Activated CD4-positive, alpha-beta T cell treated with anti-CD3 and anti-CD28 coated beads, Interleukin-2, amount 10 ng/mL, durations not matched to agents 7 days and 5 days (primary cell): Measurements from ENCODE around the gene SLC25A10. TPM values are rescaled to one million over a fixed set of nuclear protein-coding genes. Genes with fewer than 3 reads are reported as not detected.
A peak's percentile ranks its signal among the peaks of the same experiment; 100 is the strongest.

Experiments
- CTCF ChIA-PET: fragments of 350-600 bp; sonication (Branson Sonifier 250); formaldehyde crosslinking; loops from one replicate; lab custom pipeline; 2021; ENCODE audit warnings: antibody characterized with exemption; lab: Charles Lee
- POLR2A ChIA-PET: fragments of 350-600 bp; sonication (Branson Sonifier 250); formaldehyde crosslinking; loops from one replicate; lab custom pipeline; 2021; ENCODE audit warnings: antibody characterized with exemption; lab: Charles Lee
- DNase-seq: peaks from one replicate; pipeline ENCODE4 v3.0.0-alpha.2; 2020
- H3K27ac Mint-ChIP-seq: one replicate; pipeline ENCODE4 v1.8.0; 2021; ENCODE audit warnings: mild to moderate bottlenecking, moderate library complexity, mixed read lengths
- H3K27me3 Mint-ChIP-seq: one replicate; pipeline ENCODE4 v1.8.0; 2021; ENCODE audit warnings: mixed read lengths
- H3K36me3 Mint-ChIP-seq: one replicate; pipeline ENCODE4 v1.8.0; 2021; ENCODE audit warnings: low read depth, mixed read lengths
- H3K4me1 Mint-ChIP-seq: one replicate; pipeline ENCODE4 v1.8.0; 2021; ENCODE audit warnings: mixed read lengths
- H3K4me3 Mint-ChIP-seq: one replicate; pipeline ENCODE4 v1.8.0; 2021; ENCODE audit warnings: mild to moderate bottlenecking, moderate library complexity, mixed read lengths
- H3K9me3 Mint-ChIP-seq: one replicate; pipeline ENCODE4 v1.8.0; 2021; ENCODE audit warnings: mixed read lengths
- total RNA-seq, 2 experiments: library from RNA; stranded (reverse); gene quantifications; one replicate each; pipeline ENCODE4 v1.2.3, GENCODE V29; 2021

Gene SLC25A10
- total RNA-seq, 2 experiments from 2014 or later: 29.2 to 32.4 TPM

DNA sequence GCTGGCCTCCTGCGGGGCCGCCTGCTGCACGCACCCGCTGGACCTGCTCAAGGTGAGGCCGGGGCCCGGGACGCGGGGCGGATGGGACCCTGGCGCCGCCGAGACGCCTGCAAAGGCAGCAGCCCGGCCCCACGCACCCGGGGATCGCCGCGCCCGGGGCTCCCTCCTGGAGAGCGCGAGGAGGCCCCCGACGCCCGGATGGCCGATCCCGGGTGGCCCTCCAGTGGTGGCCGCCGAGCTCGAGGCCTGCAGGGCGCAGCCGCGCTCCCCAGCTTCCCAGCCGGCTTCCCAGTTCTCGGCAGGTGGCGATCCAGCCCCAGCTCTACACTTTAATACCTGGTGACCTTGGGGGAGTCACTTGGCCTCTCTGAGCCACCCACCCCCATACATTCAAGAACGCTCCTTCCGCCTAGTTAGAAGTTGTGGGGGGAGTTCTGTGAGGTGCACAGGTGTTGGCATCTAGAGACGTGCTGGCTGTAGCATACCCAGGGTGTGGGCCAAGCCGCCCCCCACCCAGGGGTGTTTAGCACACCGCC is 452 bp downstream of the SLC25A10 start:
- POLR2A ChIA-PET: no interaction called here
- peaks cover 28% of the 10 kb centered on the region for H3K4me1 Mint-ChIP-seq
- no peak for DNase-seq
- peak overlapping the region; percentile 81 for H3K4me3 Mint-ChIP-seq
- peak overlapping the region; percentile 60 for H3K27ac Mint-ChIP-seq
- peaks cover 4% of the 10 kb centered on the region for H3K36me3 Mint-ChIP-seq
- H3K9me3 Mint-ChIP-seq: no peaks in the 10 kb centered on the region
- CTCF ChIA-PET: interaction anchor here (0.6 to 1.4 kb wide), 2 partner anchors 34 to 133 kb away, joined by 3 to 4 read pairs; no protein-coding TSS in a partner anchor
- no peaks in the 10 kb centered on the region for H3K27me3 Mint-ChIP-seq

DNA sequence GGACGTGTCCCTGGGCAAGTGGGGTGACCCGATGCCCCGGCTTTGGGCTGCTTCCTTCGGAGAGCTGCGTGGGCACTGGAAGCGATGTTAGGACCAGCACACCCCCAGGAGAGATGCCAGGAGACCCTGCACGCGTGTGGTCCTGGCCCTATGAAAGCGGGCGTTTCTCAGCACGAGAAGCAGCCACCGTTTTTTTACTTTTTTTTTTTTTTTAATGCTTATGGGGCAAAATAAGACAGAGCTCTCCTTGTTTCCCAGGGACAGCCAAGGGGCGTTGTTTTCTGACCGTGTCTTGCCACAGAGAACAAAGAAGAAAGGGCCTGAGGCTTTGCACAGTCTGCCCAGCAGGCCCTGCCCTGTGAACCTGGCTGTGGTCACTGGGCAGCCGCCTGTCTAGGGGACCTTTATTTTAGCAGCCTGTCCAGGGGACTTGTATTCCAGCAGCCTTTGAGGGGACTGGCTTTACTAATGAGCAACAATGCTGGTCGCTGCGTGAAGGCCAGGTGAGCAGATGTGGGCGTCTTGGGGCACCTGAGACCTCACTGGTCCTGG is 996 bp downstream of the SLC25A10 start:
- peak overlapping the region; percentile 60 for H3K27ac Mint-ChIP-seq
- peaks cover 28% of the 10 kb centered on the region for H3K4me1 Mint-ChIP-seq
- peak overlapping the region; percentile 81 for H3K4me3 Mint-ChIP-seq
- no peaks in the 10 kb centered on the region for H3K27me3 Mint-ChIP-seq
- ChIA-PET CTCF (interaction anchor here (0.6 to 1.4 kb wide), 2 partner anchors 34 to 134 kb away, joined by 3 to 4 read pairs; no protein-coding TSS in a partner anchor), POLR2A (no interaction called here)
- no peaks in the 10 kb centered on the region for H3K9me3 Mint-ChIP-seq
- H3K36me3 Mint-ChIP-seq: peaks cover 5% of the 10 kb centered on the region
- DNase-seq: no peak

DNA sequence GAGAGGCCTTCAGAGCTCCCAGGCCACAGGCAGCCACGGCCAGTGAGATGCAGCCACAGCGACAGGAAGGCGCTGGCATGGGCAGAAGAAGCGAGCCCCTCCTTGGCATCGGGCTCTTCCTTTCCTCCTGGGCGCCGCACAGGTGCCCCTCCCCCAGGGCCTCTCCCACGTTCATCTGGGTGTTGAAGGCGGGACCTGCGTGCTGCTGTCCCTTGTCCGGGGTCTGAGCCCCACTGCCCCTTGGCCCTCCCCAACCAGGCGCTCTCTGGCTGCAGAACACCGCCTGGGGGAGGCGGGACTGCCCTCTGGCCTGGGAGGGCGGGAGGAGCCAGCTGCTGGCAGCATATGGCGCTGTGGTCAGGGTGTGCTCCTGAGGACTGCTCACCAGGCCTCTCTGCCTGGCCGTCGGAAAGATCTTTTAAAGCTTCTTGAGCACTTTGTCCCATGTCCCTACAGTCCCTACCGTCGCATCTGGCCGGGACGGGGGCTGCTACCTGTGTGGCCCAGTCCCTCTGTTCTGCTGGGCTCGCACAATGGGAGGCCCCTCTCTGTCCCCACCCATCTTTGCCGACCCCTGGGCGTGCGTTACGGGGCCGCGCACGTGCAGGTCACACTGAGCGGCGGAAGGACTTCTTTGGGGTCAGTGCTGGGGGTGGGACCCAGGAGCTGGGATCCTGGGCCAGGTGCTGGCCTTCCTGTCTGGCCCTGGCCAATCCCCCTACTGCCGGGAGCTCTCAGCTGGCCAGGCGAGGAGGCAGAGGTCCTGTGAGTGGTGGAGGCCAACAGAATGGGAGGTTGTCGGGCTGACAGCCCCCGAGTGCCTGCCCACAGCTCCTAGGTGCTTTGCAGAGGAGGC is 1.7 kb downstream of the SLC25A10 start:
- Mint-ChIP-seq H3K9me3 (no peaks in the 10 kb centered on the region), H3K27me3 (no peaks in the 10 kb centered on the region), H3K36me3 (peaks cover 5% of the 10 kb centered on the region), H3K4me3 (peak overlapping the region; percentile 81), H3K4me1 (peaks cover 28% of the 10 kb centered on the region), H3K27ac (no peak overlapping the region)
- DNase-seq: no peak
- ChIA-PET CTCF (no interaction called here), POLR2A (no interaction called here)

DNA sequence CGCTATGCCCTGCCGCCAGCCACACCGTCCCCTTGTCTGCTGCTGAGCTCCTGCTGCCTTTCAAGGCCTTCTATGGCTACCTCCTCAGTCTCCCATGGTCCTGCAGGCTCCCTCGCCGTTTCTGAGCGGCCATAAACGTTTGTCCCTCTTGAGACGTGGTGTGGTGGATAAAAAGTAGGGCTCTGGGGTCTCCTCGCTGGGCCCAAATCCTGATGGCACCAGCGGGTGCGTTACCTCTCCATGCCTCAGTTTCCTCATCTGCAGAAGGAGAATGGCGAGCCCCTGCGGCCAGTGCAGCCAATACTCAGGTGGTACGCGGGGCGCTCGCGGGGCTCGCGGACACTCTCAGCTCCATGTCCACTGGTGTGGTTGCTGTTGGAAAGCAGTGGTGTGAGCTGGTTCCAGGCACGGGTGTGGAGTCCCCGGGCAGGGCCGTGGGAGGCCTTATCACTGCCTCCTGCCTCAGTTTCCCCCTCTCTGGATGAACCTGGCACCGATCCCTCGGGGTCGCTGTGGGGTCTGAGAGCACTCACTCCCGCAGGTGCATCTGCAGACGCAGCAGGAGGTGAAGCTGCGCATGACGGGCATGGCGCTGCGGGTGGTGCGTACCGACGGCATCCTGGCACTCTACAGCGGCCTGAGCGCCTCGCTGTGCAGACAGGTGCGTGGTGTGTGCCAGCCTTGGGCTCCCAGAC is 2.5 kb downstream of the SLC25A10 start:
- Mint-ChIP-seq H3K27ac (peak overlapping the region; percentile 9), H3K9me3 (no peaks in the 10 kb centered on the region), H3K4me3 (peak overlapping the region; percentile 13), H3K36me3 (peaks cover 1% of the 10 kb centered on the region), H3K4me1 (peaks cover 26% of the 10 kb centered on the region), H3K27me3 (no peaks in the 10 kb centered on the region)
- CTCF ChIA-PET: no interaction called here
- POLR2A ChIA-PET: no interaction called here
- no peak for DNase-seq

DNA sequence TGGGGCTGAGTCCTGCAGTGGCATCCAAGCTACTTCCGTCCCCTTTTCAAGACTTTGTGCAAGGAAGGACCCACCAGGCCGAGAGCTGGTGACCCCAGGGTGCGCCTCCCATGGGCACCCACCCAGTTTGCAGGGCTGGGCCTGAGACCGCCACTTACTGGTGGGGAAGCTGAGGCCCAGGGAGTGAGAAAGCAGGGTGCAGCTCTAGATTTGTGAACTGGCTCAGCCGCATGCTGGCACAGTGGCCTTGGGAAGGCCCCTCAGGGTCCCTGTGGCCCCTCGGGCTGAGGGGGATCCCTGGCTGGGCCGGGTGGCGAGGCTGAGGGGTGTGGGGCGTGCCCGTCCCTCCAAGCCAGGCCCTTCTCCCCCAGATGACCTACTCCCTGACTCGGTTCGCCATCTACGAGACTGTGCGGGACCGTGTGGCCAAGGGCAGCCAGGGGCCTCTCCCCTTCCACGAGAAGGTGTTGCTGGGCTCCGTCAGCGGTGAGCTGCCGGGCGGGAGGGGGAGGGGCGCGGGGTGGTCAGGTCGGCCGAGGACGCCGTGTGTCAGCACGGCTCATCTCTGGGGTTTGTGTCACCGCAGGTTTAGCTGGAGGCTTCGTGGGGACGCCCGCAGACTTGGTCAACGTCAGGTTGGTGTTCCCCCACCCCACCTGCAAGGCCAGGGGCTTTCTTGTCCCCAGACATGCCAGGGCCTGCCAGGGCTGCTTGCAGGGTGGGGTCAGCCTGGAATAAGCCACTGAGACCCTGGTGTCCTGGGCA is 3.2 kb downstream of the SLC25A10 start:
- H3K4me1 Mint-ChIP-seq: peaks cover 20% of the 10 kb centered on the region
- H3K36me3 Mint-ChIP-seq: peaks cover 1% of the 10 kb centered on the region
- POLR2A ChIA-PET: no interaction called here
- no peak overlapping the region for H3K4me3 Mint-ChIP-seq
- H3K27ac Mint-ChIP-seq: no peak overlapping the region
- DNase-seq: no peak
- no peaks in the 10 kb centered on the region for H3K9me3 Mint-ChIP-seq
- CTCF ChIA-PET: no interaction called here
- H3K27me3 Mint-ChIP-seq: no peaks in the 10 kb centered on the region

DNA sequence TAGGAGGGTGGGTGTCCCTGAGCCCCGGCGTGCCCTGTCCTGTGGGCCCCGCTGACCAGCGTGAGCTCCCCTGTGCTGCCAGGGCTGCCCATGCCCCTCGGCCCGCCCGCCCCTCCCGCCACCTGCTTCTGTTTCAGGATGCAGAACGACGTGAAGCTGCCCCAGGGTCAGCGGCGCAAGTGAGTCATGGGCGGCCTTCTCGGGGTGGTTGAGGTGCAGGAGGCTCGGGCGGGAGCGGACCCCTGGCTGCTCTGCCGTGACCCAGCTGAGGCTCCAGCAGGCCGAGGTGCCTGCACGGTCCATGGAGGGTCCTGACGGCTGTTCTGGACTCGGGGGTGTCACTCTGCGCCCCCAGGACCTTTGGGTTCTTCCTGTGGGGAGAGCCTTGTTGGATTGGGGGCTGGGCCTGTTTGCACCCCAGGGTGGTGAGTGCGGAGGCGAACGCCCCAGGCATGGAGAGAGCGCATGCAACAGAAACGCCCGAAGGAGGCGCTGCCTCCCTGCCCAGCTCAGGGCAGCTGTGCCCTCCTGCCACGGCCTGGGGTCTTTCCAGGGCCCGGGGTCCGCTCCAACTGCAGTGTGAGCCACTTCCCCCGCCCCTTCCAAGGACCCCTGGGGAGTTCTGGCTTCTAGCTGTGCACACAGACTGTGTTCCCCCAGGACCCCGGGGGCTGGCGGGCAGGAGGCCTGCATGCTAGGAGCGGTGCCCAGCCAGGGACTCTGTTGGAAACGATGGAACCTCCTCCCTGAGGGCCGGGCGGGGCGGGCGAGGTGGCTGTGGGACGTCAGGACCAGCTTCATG is 4.0 kb downstream of the SLC25A10 start:
- ChIA-PET POLR2A (no interaction called here), CTCF (interaction anchor here (1.0 kb wide), 1 partner anchor 12 kb away, joined by 3 read pairs; no protein-coding TSS in a partner anchor)
- Mint-ChIP-seq H3K36me3 (peaks cover 1% of the 10 kb centered on the region), H3K4me3 (no peak overlapping the region), H3K27ac (no peak overlapping the region), H3K27me3 (no peaks in the 10 kb centered on the region), H3K4me1 (peaks cover 13% of the 10 kb centered on the region), H3K9me3 (no peaks in the 10 kb centered on the region)
- DNase-seq: no peak

DNA sequence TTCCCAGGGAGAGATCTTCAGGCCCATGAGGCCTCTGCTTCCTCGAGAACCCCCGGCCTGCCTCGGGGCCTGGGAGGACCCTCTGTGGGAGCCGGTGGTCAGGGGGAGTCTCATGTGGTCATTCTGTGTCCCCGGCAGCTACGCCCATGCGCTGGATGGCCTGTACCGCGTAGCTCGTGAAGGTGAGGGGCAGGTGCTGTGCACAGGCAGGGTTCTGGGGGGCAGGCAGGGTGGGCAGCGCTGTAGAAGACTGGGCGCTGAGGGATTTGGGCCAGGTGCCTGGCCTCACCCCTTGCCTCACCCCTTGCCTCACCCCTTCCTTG is 4.6 kb downstream of the SLC25A10 start:
- DNase-seq: no peak
- Mint-ChIP-seq H3K36me3 (peaks cover 1% of the 10 kb centered on the region), H3K4me1 (peaks cover 10% of the 10 kb centered on the region), H3K27me3 (no peaks in the 10 kb centered on the region), H3K9me3 (no peaks in the 10 kb centered on the region), H3K27ac (no peak overlapping the region), H3K4me3 (no peak overlapping the region)
- ChIA-PET POLR2A (no interaction called here), CTCF (interaction anchor here (1.0 kb wide), 1 partner anchor 12 kb away, joined by 3 read pairs; no protein-coding TSS in a partner anchor)

DNA sequence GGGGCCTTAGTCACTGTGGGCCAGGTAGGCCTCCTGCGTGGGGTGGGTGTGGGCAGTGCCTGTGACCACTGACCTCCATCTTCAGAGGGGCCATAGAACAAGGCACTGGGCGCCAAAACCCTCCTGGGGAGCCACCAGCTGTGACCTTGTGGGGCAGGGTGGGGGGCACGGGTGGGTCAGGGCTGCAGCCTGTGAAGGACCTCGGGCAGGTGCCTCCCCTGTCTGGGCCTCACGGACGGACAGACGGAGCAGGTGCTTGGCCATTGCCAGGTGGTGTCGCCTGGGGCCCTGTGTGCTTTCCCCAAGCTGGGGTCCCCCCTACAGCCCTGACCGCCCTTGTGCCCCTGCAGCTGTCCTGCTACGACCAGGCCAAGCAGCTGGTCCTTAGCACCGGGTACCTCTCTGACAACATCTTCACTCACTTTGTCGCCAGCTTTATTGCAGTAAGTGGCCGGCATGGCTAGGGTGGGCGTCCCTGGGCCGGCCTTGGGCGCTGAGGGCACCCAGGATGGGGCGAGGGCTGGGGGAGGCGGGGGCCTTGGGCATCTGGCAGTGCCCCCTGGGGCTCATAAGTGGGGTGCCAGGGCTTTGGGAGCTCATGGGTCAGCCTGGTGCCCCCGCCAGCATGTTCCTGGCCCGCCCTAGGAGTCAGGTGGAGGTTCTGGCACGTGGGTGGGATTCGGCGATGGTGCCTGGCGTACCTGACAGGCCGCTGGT is 5.1 kb downstream of the SLC25A10 start:
- Mint-ChIP-seq H3K27ac (no peak overlapping the region), H3K9me3 (no peaks in the 10 kb centered on the region), H3K4me1 (peaks cover 11% of the 10 kb centered on the region), H3K36me3 (peaks cover 1% of the 10 kb centered on the region), H3K27me3 (no peaks in the 10 kb centered on the region), H3K4me3 (no peak overlapping the region)
- ChIA-PET POLR2A (no interaction called here), CTCF (interaction anchor here (0.6 to 1.0 kb wide), 2 partner anchors 11 to 120 kb away, joined by 3 read pairs; no protein-coding TSS in a partner anchor)
- DNase-seq: no peak

DNA sequence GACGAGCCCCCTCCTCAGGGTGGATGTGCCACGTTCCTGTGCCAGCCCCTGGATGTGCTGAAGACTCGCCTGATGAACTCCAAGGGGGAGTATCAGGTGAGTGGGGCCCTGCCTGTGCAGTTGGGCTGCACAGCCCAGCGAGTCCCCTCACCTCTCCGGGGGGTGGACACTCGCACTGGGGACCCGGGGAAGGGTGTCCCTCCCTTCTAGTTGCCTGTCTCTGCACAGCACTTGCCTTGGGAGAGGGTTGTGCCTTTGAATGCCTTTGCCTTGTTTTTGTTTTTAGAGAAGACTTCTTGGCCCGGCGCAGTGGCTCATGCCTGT is 5.6 kb downstream of the SLC25A10 start:
- H3K36me3 Mint-ChIP-seq: peaks cover 1% of the 10 kb centered on the region
- H3K4me1 Mint-ChIP-seq: peaks cover 11% of the 10 kb centered on the region
- no peak for DNase-seq
- no peak overlapping the region for H3K27ac Mint-ChIP-seq
- H3K27me3 Mint-ChIP-seq: no peaks in the 10 kb centered on the region
- CTCF ChIA-PET: no interaction called here
- POLR2A ChIA-PET: no interaction called here
- H3K4me3 Mint-ChIP-seq: no peak overlapping the region
- H3K9me3 Mint-ChIP-seq: no peaks in the 10 kb centered on the region

DNA sequence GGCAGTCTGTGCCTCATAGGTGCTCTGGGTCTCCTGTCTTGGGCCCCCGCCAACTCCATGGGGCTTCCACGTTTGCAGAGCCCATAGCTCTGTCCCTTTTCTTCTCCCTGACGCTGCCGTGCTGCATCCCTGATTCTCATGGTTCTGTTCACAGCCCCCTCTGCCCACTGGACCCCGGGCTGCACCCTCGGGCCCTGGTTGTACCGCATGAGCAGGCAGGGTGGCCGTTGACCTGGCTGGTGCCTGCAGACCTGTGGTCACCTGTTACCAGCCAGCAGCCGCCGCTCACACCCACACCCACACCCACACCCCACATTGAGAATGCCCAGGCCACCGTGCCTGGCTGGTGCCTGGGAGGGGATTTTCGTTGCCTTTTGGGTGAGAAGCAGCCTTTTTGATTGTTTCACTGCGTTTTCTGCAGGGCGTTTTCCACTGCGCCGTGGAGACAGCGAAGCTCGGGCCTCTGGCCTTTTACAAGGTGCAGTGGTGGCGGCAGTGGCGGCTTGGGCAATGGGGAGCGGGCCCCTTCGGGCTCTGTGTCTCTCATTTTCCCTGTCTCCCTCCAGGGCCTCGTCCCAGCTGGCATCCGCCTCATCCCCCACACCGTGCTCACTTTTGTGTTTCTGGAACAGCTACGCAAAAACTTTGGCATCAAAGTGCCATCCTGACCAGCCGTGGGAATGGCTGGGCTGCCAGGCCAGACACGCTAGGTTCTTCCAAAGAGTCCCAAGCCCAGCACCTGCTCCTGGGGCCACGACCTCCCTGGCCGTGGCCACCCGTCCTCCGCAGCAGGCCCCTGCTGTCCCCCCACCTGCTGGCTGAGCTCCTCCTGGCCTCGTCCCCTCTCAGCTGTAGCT is 7.6 kb downstream of the SLC25A10 start:
- POLR2A ChIA-PET: no interaction called here
- H3K27ac Mint-ChIP-seq: no peak overlapping the region
- peaks cover 2% of the 10 kb centered on the region for H3K4me1 Mint-ChIP-seq

More for the DNA sequence above, 7.6 kb downstream of the SLC25A10 start:
- H3K27me3 Mint-ChIP-seq: peaks cover 10% of the 10 kb centered on the region
- CTCF ChIA-PET: interaction anchor here (0.7 to 1.0 kb wide), 2 partner anchors 15 to 1027 kb away, joined by 3 read pairs; no protein-coding TSS in a partner anchor
- peaks cover 1% of the 10 kb centered on the region for H3K36me3 Mint-ChIP-seq
- no peaks in the 10 kb centered on the region for H3K9me3 Mint-ChIP-seq
- no peak for DNase-seq
- H3K4me3 Mint-ChIP-seq: no peak overlapping the region
